Ureter (tissue), 1 donor: Measurements from ENCODE around the gene RIMS1. TPM values are rescaled to one million over a fixed set of nuclear protein-coding genes. Genes with fewer than 3 reads are reported as not detected.

Experiments used
- DNase-seq: peaks from one replicate; pipeline ENCODE4 v3.0.0-alpha.2; 2020; ENCODE audit warnings: low spot score
- total RNA-seq: library from RNA; stranded (reverse); gene quantifications from one replicate; pipeline ENCODE4 v1.2.4, GENCODE V29; 2023
- donor health status: DM: yes; HTN: yes; CAD: no.

Gene RIMS1
- total RNA-seq, 1 donor from 2014 or later = 5.2 TPM

GRCh38 chr6:72412709-72413044, 526.3 kb downstream of the RIMS1 start:
- DNase-seq = no peak

- no peak for DNase-seq
Measured at GRCh38 chr6:72413884-72414283, 527.5 kb downstream of the RIMS1 start.

GRCh38 chr6:72414657-72415056, 528.3 kb downstream of the RIMS1 start:
- no peak for DNase-seq

DNA sequence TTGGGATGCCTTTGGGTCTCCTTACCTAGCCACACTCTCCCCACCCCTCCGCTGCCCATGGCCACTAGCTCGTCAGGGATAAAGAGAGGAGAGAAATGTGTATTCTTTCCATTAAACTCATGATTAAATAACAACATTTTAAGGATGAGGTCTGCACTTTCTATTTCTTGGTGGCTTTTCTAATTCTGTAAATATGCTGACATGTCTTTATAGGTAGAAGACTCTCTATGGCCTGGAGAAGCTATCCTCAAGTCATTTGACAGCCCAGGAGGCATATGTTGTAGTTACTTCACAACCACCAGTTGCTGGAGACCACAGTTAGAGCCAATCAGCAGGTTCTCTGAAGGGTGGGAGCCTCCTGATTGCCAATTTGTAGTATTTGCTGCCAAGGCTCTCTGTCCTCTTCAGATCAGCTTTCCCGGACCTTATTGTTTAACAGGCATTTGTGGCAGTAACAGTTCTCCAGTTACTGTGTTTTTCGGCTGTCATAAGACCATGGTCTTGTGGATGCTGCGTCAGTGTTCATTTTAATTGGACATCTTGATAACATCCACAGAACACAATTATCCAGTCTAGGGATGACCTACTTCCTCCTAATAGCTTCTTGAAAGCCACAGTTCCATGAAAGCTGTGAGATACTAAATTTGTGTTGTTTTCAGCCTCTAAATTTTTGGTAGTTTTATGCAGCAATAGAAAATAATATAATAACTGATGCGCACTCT, 530.6 kb downstream of the RIMS1 start:
- DNase-seq = no peak

- DNase-seq = no peak
Measured at GRCh38 chr6:72417759-72418158, 531.4 kb downstream of the RIMS1 start.

GRCh38 chr6:72418495-72418894, 532.1 kb downstream of the RIMS1 start:
- no peak for DNase-seq

DNA sequence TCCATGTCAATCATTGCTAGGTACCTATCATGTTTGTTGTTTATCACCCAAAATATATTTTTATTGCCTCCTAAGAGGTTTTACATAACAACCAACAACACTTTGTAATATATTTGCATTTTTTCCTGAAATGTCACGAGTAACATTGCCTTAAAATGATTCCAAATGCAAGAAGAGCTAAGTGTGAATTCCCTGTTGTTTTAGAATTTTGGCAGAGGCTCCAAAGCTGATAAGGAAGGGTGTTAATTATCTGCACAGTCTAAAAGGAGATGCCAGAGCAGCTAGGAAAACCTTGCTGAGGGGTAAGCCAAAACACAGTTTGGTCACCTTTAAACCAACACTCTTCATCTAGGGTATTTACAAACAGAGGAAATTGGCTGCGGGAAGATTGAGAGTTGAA, 533.6 kb downstream of the RIMS1 start:
- no peak for DNase-seq

- DNase-seq = no peak
Measured at GRCh38 chr6:72420409-72420808, 534.1 kb downstream of the RIMS1 start.

DNA sequence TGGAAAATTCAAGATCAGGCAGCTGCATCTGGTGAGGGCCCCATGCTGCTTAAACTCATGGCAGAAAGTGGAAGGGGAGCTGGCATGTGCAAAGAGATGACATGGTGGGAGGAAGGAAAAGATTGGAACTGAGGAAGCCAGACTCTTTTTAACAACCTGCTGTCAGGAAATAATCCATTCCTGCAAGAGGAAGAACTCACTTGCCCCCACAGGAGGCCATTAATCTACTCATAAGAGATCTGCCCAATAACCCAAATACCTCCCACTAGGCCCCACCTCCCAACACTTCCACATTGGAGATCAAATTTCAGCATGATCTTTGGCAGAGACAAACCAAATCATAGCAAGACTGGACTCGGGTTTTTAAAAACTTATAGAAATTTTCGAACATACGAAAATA, 535.0 kb downstream of the RIMS1 start:
- DNase-seq = no peak

GRCh38 chr6:72422171-72422570, 535.8 kb downstream of the RIMS1 start:
- no peak for DNase-seq

DNA sequence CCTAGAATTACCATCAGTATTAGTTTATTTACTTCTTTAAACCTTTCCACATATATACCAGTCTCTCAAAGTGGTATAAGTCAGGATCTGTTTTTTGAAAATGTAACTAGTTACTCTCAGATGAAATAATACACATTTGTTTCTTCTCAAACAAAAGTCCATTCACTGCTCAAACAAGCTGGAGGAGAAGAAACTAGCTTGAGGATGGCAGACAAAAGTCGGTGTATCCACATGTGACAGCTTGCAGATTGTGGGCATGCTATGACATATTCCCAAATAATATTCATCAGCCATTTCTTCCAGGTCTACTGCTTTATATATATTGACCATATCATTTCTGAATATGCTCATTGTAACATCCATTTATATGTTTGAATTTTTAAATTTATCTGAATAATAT, 538.1 kb downstream of the RIMS1 start:
- DNase-seq = no peak

DNA sequence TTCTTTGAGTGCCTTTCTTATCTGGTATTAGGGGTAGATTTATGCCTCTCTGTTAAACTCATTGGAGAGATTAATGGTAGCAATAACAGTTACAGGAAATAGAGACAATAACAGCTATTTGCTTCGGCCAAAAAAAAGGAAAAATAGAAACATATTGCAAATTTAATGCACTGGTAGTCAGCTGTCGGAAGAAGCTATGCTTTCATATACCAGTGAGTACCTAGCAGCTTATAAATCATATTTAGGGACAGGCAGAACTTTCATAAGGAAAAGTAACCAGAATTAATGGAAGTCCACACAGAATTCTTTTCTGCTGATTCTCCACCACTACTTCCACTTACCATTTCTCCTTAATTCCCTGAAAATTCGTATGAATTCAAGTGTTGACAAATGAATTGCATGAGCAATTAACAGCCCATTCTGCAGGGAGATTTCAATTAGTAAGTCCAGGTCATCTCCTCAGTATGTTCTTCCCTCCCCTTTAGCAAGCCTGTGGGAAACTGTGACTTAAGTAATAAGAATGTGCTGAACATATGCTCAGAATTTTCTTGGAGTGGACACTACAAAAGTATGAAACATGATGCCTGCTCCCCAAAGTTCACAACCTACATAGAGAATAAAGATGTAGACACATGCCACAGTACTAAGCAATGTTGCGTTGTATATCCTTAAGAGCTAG, 538.8 kb downstream of the RIMS1 start:
- DNase-seq = no peak

DNA sequence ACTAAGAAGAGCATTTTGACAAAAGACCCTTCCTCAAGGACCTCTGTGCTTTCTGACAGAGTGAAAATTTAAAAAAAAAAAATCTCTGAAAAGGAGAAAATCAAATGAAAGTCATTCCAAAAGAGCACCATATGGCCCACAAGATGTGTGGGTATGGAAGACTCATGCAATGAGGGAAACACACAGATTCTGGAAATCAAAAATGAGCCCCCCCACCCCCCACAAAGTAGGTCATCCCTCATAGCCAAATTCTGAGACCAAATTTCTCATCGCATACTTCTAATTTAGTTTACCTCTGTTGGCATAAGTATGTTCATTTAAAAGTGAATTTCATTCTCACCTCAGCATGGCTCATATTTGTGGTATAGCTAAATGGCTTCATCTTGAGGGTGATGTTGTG, 554.3 kb downstream of the RIMS1 start:
- no peak for DNase-seq

GRCh38 chr6:72446430-72446829, 560.1 kb downstream of the RIMS1 start:
- no peak for DNase-seq
